ENCODE results near the gene PCSK7.
"Not testable (repeated sequence)": the region's sequence is repeated elsewhere in the genome, so short reads cannot be mapped to it uniquely, and the experiment has no call there.

The PCSK7 gene

DNA sequence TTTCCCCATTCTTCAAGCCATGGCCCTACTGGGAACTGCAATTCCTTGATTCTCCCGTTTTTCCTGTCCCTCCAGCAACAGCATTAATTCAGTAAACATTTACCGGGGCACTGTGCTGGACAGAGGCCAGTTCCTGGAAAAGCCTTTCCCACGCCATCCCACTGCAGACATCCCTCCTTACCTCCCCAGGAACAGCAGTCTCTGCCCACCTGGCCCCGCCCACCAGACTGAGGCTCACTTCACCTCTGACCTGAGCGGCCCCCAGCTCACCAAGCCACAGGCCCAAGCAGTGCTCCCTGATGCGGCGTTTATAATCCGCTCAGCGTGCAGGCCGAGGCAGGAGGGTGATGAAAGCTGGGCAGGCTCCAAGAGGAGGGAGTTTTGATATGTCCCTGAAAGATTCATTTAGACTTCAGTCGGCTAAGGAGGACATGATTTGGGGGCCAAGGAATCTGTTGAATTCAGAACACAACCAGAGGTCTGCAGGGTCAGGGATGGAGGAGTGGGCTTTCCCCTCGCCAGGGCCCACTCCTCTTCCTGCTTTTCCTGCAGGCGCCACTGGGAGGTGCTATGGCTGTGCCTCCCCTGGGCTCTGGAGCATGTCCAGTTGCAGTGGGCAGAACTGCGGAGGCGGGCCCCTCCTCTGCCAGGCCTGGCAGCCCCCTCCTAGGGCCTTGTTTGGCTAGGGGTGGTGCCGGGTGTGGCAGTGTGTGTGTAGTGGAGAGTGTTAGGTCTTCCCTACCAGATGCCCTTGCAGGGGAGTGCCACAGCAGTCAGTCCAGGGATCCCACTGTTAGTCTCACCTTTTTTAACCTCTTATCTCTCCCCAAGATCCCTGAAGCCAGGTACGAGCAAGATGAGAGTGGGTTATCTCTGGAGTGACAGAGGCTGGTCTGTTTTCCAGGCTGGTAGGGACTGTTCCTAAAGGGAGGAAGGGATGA is 34.1 kb downstream of the PCSK7 start:
- DNase-seq: no peak

DNA sequence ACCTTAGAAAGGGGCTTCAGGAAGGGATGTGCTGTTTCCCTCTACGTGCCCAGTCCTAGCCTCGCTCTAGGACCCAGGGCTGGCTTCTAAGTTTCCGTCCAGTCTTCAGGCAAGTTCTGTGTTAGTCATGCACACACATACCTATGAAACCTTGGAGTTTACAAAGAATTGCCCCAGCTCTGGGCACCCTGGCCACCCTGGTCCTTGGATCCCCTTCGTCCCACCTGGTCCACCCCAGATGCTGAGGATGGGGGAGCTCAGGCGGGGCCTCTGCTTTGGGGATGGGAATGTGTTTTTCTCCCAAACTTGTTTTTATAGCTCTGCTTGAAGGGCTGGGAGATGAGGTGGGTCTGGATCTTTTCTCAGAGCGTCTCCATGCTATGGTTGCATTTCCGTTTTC is 34.9 kb downstream of the PCSK7 start:
- no peak for DNase-seq

DNA sequence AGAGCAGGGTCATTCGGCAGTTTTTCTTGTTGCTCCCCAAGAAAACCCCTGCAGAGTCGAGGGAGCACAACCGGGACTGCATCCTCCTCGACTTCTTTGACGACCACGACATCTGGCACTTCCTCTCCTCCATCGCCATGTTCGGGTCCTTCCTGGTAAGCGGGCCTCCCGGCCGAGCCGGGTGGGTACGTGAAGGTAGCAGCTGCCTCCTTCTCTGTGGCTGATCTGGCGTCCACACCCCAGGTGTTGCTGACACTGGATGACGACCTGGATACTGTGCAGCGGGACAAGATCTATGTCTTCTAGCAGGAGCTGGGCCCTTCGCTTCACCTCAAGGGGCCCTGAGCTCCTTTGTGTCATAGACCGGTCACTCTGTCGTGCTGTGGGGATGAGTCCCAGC is 36.1 kb downstream of the PCSK7 start:
- no peak for DNase-seq

GRCh38 chr11:117195258-117195657 is 36.6 kb downstream of the PCSK7 start:
- no peak for DNase-seq

DNA sequence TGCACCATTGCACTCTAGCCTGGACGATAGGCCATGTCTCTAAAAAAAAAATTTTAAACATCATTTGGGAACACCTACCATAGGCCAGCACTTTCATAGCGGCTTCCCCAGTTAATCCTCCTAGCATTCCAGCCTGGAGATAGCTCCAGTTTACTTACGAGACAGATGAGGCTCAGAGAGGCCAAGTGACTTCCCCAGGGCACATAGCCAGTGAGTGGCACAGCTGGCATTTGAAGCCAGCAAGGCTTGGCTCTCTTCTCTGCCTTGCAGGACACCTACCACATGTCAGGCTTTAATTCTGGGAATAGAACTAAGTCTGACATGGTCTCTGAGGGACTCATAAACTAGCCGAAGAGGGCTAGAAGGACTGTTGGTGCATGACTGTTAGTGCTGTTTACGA is 37.6 kb downstream of the PCSK7 start:
- DNase-seq: no peak

GRCh38 chr11:117193130-117194020 is 38.5 kb downstream of the PCSK7 start:
- no peak for DNase-seq

GRCh38 chr11:117192401-117192875 is 39.4 kb downstream of the PCSK7 start:
- DNase-seq: no peak

- DNase-seq: no peak
Measured at GRCh38 chr11:117191680-117192400, 40.0 kb downstream of the PCSK7 start.

GRCh38 chr11:117189941-117190544 is 41.8 kb downstream of the PCSK7 start:
- DNase-seq: no peak

- DNase-seq: no peak
Measured at GRCh38 chr11:117189191-117189940, 42.5 kb downstream of the PCSK7 start.

DNA sequence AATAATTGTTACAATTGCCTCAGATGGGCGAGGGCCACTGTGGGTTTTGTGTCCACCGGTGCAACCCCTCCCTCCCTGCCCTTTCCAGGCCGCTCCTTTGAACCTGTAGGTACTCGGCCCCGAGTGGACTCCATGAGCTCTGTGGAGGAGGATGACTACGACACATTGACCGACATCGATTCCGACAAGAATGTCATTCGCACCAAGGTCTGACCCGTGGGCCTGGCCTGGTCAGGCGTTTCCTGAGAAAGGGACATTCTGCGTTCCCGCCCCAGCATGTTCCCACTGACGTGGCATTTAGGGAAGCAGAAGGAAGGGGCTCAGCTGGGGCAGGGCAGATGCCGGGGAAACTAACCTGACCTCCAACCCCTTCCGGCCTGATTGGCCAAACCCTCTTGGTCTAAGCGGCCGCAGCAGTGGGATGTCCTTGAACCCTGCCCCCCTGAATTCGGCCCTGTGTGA is 43.2 kb downstream of the PCSK7 start:
- no peak for DNase-seq

- no peak for DNase-seq
Measured at GRCh38 chr11:117187799-117188481, 43.9 kb downstream of the PCSK7 start.

- DNase-seq: no peak
Measured at GRCh38 chr11:117187428-117187798, 44.5 kb downstream of the PCSK7 start.

GRCh38 chr11:117187007-117187406 is 44.9 kb downstream of the PCSK7 start:
- no peak for DNase-seq

- no peak for DNase-seq
Measured at GRCh38 chr11:117186431-117186761, 45.5 kb downstream of the PCSK7 start.

DNA sequence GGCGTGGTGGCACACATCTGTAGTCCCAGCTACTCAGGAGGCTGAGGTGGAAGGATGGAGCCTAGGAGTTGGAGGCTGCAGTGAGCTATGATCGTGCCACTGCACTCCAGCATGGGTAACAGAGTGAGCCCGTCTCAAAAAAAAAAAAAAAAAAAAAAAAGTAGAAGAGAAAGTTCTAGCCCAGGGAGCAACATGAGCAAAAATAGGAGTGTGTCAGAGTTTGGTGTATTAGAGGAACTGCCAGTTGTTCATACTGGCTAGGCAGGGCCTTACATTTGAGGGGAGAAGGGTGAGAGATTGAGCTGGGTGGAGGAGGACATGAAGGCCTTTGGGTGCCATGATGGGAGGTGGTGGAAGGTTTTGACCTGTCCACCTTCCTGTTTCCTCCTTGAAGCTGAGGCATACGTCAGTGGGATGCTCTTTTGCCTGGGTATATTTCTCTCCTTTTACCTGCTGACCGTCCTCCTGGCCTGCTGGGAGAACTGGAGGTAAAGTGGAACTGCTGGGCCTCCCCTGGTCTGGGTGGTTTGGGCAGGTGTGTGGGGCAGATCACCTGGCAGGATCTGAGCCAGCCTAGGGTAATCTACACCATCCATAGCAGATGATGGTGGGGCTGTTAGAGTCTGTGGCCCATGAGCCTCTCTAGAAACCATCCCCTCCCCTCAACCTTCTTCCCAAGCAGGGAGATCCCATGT is 46.0 kb downstream of the PCSK7 start:
- no peak for DNase-seq

DNA sequence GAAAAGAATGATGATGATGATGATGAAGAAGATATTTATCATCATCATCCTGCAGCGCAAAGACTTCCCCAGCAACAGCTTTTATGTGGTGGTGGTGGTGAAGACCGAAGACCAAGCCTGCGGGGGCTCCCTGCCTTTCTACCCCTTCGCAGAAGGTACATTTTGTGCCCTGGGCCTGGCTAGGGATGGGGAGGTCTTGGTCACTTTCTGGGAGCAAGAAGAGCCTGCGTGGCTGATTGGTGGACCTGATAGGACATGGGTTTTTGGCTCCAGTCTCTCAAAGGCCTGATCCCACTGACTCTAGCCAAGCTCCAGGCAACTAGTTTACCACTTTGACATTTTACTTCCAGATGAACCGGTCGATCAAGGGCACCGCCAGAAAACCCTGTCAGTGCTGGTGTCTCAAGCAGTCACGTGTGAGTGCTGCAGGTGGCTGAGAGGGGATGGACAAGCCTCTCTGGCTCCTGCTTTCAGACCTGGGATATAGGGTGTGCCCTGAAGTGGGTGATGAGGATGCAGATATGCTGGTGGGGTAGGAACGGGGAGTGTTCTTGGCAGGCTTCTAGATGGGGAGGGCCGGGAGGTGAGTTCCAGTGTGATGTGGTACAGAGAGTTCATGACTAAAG is 48.0 kb downstream of the PCSK7 start:
- no peak for DNase-seq

- DNase-seq: not testable (repeated sequence)
Measured at GRCh38 chr11:117183178-117183577, 48.7 kb downstream of the PCSK7 start.

GRCh38 chr11:117182551-117182935 is 49.3 kb downstream of the PCSK7 start:
- DNase-seq: no peak
